ENCODE results near the gene SETD2.
"Not testable (repeated sequence)": the region's sequence is repeated elsewhere in the genome, so short reads cannot be mapped to it uniquely, and the experiment has no call there.

SETD2 gene

GRCh38 chr3:47149339-47149933, 14.5 kb downstream of the SETD2 start:
- no peak for DNase-seq (ENCODE audit: low read depth, low spot score)

GRCh38 chr3:47145272-47145671, 18.6 kb downstream of the SETD2 start:
- DNase-seq (ENCODE audit: low read depth, low spot score): no peak

GRCh38 chr3:47143068-47143467, 20.8 kb downstream of the SETD2 start:
- DNase-seq (ENCODE audit: low read depth, low spot score): no peak

GRCh38 chr3:47142536-47142935, 21.4 kb downstream of the SETD2 start:
- DNase-seq (ENCODE audit: low read depth, low spot score): not testable (repeated sequence)

GRCh38 chr3:47140973-47141461, 22.9 kb downstream of the SETD2 start:
- not testable (repeated sequence) for DNase-seq (ENCODE audit: low read depth, low spot score)

GRCh38 chr3:47140553-47140952, 23.4 kb downstream of the SETD2 start:
- not testable (repeated sequence) for DNase-seq (ENCODE audit: low read depth, low spot score)

GRCh38 chr3:47134311-47134710, 29.6 kb downstream of the SETD2 start:
- DNase-seq (ENCODE audit: low read depth, low spot score): no peak

GRCh38 chr3:47133641-47134040, 30.3 kb downstream of the SETD2 start:
- DNase-seq (ENCODE audit: low read depth, low spot score): no peak

GRCh38 chr3:47130557-47130956, 33.4 kb downstream of the SETD2 start:
- DNase-seq (ENCODE audit: low read depth, low spot score): no peak

- DNase-seq (ENCODE audit: low read depth, low spot score): no peak
Measured at GRCh38 chr3:47128137-47128536, 35.8 kb downstream of the SETD2 start.

GRCh38 chr3:47123857-47124256, 40.1 kb downstream of the SETD2 start:
- DNase-seq (ENCODE audit: low read depth, low spot score): no peak

GRCh38 chr3:47121409-47121808, 42.5 kb downstream of the SETD2 start:
- no peak for DNase-seq (ENCODE audit: low read depth, low spot score)

GRCh38 chr3:47120138-47120537, 43.8 kb downstream of the SETD2 start:
- no peak for DNase-seq (ENCODE audit: low read depth, low spot score)

- not testable (repeated sequence) for DNase-seq (ENCODE audit: low read depth, low spot score)
Measured at GRCh38 chr3:47119387-47119786, 44.5 kb downstream of the SETD2 start.

- no peak for DNase-seq (ENCODE audit: low read depth, low spot score)
Measured at GRCh38 chr3:47117807-47118364, 46.0 kb downstream of the SETD2 start.

- DNase-seq (ENCODE audit: low read depth, low spot score): not testable (repeated sequence)
Measured at GRCh38 chr3:47115524-47115923, 48.4 kb downstream of the SETD2 start.

GRCh38 chr3:47113669-47114365, 50.1 kb downstream of the SETD2 start:
- no peak for DNase-seq (ENCODE audit: low read depth, low spot score)

- DNase-seq (ENCODE audit: low read depth, low spot score): no peak
Measured at GRCh38 chr3:47112997-47113396, 50.9 kb downstream of the SETD2 start.

- DNase-seq (ENCODE audit: low read depth, low spot score): no peak
Measured at GRCh38 chr3:47109393-47109792, 54.5 kb downstream of the SETD2 start.

- DNase-seq (ENCODE audit: low read depth, low spot score): no peak
Measured at GRCh38 chr3:47108546-47108945, 55.4 kb downstream of the SETD2 start.

- DNase-seq (ENCODE audit: low read depth, low spot score): no peak
Measured at GRCh38 chr3:47104259-47104658, 59.7 kb downstream of the SETD2 start.

GRCh38 chr3:47103619-47104018, 60.3 kb downstream of the SETD2 start:
- DNase-seq (ENCODE audit: low read depth, low spot score): no peak

- no peak for DNase-seq (ENCODE audit: low read depth, low spot score)
Measured at GRCh38 chr3:47102081-47102600, 61.8 kb downstream of the SETD2 start.

All from brain pericyte (primary cell).